GM18508 (cell line): ENCODE data around the gene SATB2.

Source experiments
- ATAC-seq: cut with Tn5 transposase; IDR thresholded peaks from one replicate; pipeline ENCODE4 v1.9.1; 2021; ENCODE audit warnings: moderate number of reproducible peaks; ENCODE audit not compliant: insufficient read depth, unreplicated experiment

The SATB2 gene

GRCh38 chr2:199414001-199414400, 43.7 kb downstream of the SATB2 start:
- no peak for ATAC-seq

- ATAC-seq, result no peak
These were observed 47.8 kb downstream of the SATB2 start for GRCh38 chr2:199409759-199410529.

GRCh38 chr2:199407421-199407820, 50.3 kb downstream of the SATB2 start:
- ATAC-seq, result no peak

- no peak for ATAC-seq
These were observed 52.5 kb downstream of the SATB2 start for GRCh38 chr2:199405241-199405640.

- ATAC-seq, result no peak
These were observed 52.9 kb downstream of the SATB2 start for GRCh38 chr2:199404841-199405240.

GRCh38 chr2:199395311-199395710, 62.4 kb downstream of the SATB2 start:
- no peak for ATAC-seq

- no peak for ATAC-seq
These were observed 65.4 kb downstream of the SATB2 start for GRCh38 chr2:199392363-199392762.

- no peak for ATAC-seq
These were observed 68.9 kb downstream of the SATB2 start for GRCh38 chr2:199388728-199389268.

- no peak for ATAC-seq
These were observed 73.7 kb downstream of the SATB2 start for GRCh38 chr2:199384043-199384442.

GRCh38 chr2:199383021-199383420, 74.7 kb downstream of the SATB2 start:
- ATAC-seq, result no peak

GRCh38 chr2:199382091-199382490, 75.6 kb downstream of the SATB2 start:
- no peak for ATAC-seq

- ATAC-seq, result no peak
These were observed 76.2 kb downstream of the SATB2 start for GRCh38 chr2:199381531-199381930.

GRCh38 chr2:199378948-199379650, 78.6 kb downstream of the SATB2 start:
- ATAC-seq, result no peak

- ATAC-seq, result no peak
These were observed 87.5 kb downstream of the SATB2 start for GRCh38 chr2:199370150-199370780.

- ATAC-seq, result no peak
These were observed 91.3 kb downstream of the SATB2 start for GRCh38 chr2:199366406-199366805.

GRCh38 chr2:199364153-199364552, 93.6 kb downstream of the SATB2 start:
- ATAC-seq, result no peak

GRCh38 chr2:199356412-199356811, 101.3 kb downstream of the SATB2 start:
- ATAC-seq, result no peak

GRCh38 chr2:199348871-199349270, 108.9 kb downstream of the SATB2 start:
- no peak for ATAC-seq

- ATAC-seq, result no peak
These were observed 113.7 kb downstream of the SATB2 start for GRCh38 chr2:199344012-199344411.

- ATAC-seq, result no peak
These were observed 115.4 kb downstream of the SATB2 start for GRCh38 chr2:199342334-199342733.

- ATAC-seq, result no peak
These were observed 116.6 kb downstream of the SATB2 start for GRCh38 chr2:199341123-199341522.
